Nephron (organoid): Measurements from ENCODE around the gene PHLDA2.

Source experiments
- H3K27ac Mint-ChIP-seq, 3 experiments: 2 replicates each; pipeline ENCODE4 v1.8.0; 2020; ENCODE audit warnings: mixed read lengths in 3 of 3, mild to moderate bottlenecking in 2 of 3, moderate library complexity in 1 of 3
- H3K27me3 Mint-ChIP-seq: 2 replicates; pipeline ENCODE4 v1.8.0; 2021; ENCODE audit warnings: low read depth, mild to moderate bottlenecking, moderate library complexity, mixed read lengths
- H3K36me3 Mint-ChIP-seq: 2 replicates; pipeline ENCODE4 v1.8.0; 2020; ENCODE audit warnings: low read depth, mixed read lengths
- H3K4me1 Mint-ChIP-seq: 2 replicates; pipeline ENCODE4 v1.8.0; 2020; ENCODE audit warnings: mixed read lengths
- H3K4me3 Mint-ChIP-seq, 3 experiments: 2 replicates each; pipeline ENCODE4 v1.8.0; 2020; ENCODE audit warnings: mild to moderate bottlenecking in 3 of 3, mixed read lengths in 3 of 3, moderate library complexity in 2 of 3
- H3K9me3 Mint-ChIP-seq: 2 replicates; pipeline ENCODE4 v1.8.0; 2020; ENCODE audit warnings: mixed read lengths
- CTCF ChIP-seq, 3 experiments: fragments of 200-600 bp; sonication (generic); IDR thresholded peaks; one replicate each; pipeline ENCODE4 v1.5.0; 2021; ENCODE audit warnings: antibody characterized with exemption in 3 of 3; ENCODE audit not compliant: unreplicated experiment in 3 of 3

PHLDA2 gene

DNA sequence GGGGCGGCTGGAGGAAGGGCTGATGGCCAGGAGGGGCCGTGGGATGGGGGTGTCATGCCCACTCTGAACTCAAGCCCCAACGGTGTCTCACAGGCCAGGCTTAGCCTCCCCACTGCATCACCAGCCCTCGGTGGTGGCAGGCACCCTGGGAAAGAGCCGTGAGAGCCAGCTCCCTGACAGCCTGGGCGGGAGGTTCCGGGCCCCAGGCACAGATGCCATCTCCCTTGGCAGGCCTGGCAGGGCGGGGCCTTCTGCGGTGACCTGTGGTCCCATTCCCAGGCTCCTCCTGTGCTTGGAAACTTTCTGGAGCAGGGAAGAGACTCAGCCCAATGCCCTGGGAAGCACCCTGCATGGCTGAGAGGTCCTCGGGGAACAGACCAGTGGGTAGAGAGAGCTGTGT lies 4.8 kb downstream of the PHLDA2 start:
- H3K9me3 Mint-ChIP-seq, result no peaks in the 10 kb centered on the region
- no peaks in the 10 kb centered on the region for H3K36me3 Mint-ChIP-seq
- no peak overlapping the region for H3K4me3 Mint-ChIP-seq
- H3K27ac Mint-ChIP-seq, result no peak overlapping the region
- TF ChIP-seq CTCF (IDR thresholded peaks at IDR 0.05; ENCODE audit: unreplicated experiment in 3 of 3), result no peak
- H3K4me1 Mint-ChIP-seq, result no peaks in the 10 kb centered on the region
- peaks cover 29% of the 10 kb centered on the region for H3K27me3 Mint-ChIP-seq

DNA sequence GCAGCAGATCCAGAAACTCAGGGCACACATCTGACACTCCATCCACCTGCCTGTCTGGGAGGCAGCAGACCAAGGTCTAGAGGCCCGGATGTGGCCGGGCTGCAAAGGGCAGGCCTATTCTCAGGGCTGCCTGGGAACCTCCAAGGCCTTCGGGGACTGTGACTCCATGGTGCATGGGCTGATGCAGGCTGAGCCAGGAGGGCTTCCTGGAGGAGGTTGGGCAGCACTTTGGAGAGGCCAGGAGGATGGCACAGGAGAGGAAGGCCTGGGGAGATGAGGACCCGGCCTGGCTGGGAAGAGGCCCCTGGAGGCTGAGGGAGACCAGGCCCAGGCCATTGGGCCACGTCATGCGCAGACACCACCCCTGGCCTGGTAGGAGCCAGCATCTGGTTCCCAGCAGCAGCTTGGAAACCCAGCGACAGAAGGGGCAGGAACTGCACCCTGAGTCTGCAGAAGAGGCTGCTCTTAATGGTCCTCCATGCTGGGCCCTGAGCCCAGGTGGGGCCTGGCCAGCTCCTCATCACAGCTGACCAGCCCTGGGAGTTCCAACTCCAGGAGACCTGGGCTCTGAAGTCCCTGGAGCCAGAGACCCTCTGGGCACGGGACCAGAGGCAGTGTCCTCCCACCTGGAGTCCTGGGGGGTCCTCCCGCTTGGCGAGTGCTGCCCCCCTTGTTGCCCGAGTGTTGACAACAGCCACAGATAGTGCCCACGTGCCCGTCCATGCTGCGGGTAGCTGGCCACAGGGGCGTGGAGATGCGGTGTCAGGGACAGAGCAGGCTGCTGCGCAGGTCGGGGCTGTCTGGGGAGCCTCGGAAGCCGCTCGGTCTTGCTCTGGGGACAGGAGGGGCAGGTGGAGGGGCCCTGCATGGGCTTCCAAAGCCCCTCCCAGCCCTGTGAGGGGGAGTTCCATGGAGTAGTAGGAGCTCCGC lies 5.5 kb downstream of the PHLDA2 start:
- no peaks in the 10 kb centered on the region for H3K9me3 Mint-ChIP-seq
- H3K4me1 Mint-ChIP-seq, result no peaks in the 10 kb centered on the region
- peaks cover 24% of the 10 kb centered on the region for H3K27me3 Mint-ChIP-seq
- no peak for TF ChIP-seq CTCF (IDR thresholded peaks at IDR 0.05; ENCODE audit: unreplicated experiment in 3 of 3)
- H3K36me3 Mint-ChIP-seq, result no peaks in the 10 kb centered on the region
- no peak overlapping the region for H3K27ac Mint-ChIP-seq
- H3K4me3 Mint-ChIP-seq, result no peak overlapping the region

- Mint-ChIP-seq H3K36me3 (no peaks in the 10 kb centered on the region), H3K4me1 (no peaks in the 10 kb centered on the region), H3K4me3 (no peak overlapping the region), H3K27me3 (peaks cover 15% of the 10 kb centered on the region), H3K27ac (no peak overlapping the region), H3K9me3 (no peaks in the 10 kb centered on the region)
- TF ChIP-seq CTCF (IDR thresholded peaks at IDR 0.05; ENCODE audit: unreplicated experiment in 3 of 3), result no peak
Measured at GRCh38 chr11:2922655-2923054, 6.6 kb downstream of the PHLDA2 start.

GRCh38 chr11:2921742-2922493 lies 7.3 kb downstream of the PHLDA2 start:
- Mint-ChIP-seq H3K4me1 (no peaks in the 10 kb centered on the region), H3K27me3 (peaks cover 7% of the 10 kb centered on the region), H3K4me3 (no peak overlapping the region), H3K27ac (no peak overlapping the region), H3K9me3 (no peaks in the 10 kb centered on the region), H3K36me3 (no peaks in the 10 kb centered on the region)
- no peak for TF ChIP-seq CTCF (IDR thresholded peaks at IDR 0.05; ENCODE audit: unreplicated experiment in 3 of 3)

DNA sequence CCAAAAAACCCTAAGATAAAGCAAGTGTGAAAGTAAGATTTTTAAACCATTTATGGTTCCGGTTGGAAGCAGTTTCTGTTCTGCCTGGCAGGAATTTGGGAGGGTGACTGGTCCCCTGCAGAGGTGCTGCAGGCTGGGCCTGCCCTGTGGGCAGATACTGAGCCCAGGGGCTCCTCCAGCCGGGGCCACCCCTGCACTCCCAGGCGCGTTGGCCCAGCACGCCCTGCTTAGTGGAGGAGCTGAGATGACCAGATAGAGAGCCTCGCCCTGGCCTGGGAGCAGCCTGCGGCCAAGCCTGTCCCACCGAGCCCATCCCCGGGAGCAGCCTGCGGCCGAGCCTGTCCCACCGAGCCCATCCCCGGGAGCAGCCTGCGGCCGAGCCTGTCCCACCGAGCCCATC lies 8.0 kb downstream of the PHLDA2 start:
- Mint-ChIP-seq H3K9me3 (no peaks in the 10 kb centered on the region), H3K27ac (no peak overlapping the region), H3K4me3 (no peak overlapping the region), H3K36me3 (no peaks in the 10 kb centered on the region), H3K27me3 (peaks cover under 1% of the 10 kb centered on the region), H3K4me1 (no peaks in the 10 kb centered on the region)
- no peak for TF ChIP-seq CTCF (IDR thresholded peaks at IDR 0.05; ENCODE audit: unreplicated experiment in 3 of 3)
